H1 (cell line): Measurements from ENCODE around the gene ESRRB. TPM values are rescaled to one million over a fixed set of nuclear protein-coding genes. Genes with fewer than 3 reads are reported as not detected.

Experiments
- CTCF ChIA-PET: fragments of 300-600 bp; sonication (Branson Sonifier 250); formaldehyde crosslinking; loops from one replicate; lab custom pipeline; 2021; ENCODE audit not compliant: partially characterized antibody; lab: Charles Lee
- POLR2A ChIA-PET: fragments of 300-600 bp; sonication (Branson Sonifier 250); formaldehyde crosslinking; loops from one replicate; lab custom pipeline; 2021; ENCODE audit warnings: inconsistent platforms; ENCODE audit not compliant: partially characterized antibody; lab: Charles Lee
- DNase-seq, 2 experiments: peaks; one replicate each; pipeline versions ENCODE4 v3.0.0 to v3.0.0-alpha.2; 2010 to 2022; ENCODE audit warnings: low spot score in 2 of 2, low read depth in 1 of 2, mixed read lengths in 1 of 2
- FAIRE-seq: peaks from 2 replicates; lab custom pipeline; 2011; peaks lifted over from hg19 to GRCh38; lab: Jason Lieb, UNC
- H2AFZ ChIP-seq: 2 replicates; pipeline ENCODE4 v1.8.1; 2012; ENCODE audit warnings: low read length, inconsistent platforms
- H2AK5ac ChIP-seq: 2 replicates; pipeline ENCODE4 v1.6.1; 2013; ENCODE audit warnings: low read depth, low read length
- H2BK120ac ChIP-seq: replicated peaks from 2 replicates; pipeline ENCODE3; 2013; ENCODE audit warnings: low read depth, low read length, inconsistent platforms
- H2BK12ac ChIP-seq: 2 replicates; pipeline ENCODE4 v1.6.1; 2013; ENCODE audit warnings: low read depth, low read length
- H2BK15ac ChIP-seq: 2 replicates; pipeline ENCODE4 v1.6.1; 2013; ENCODE audit warnings: low read length
- H2BK20ac ChIP-seq: 2 replicates; pipeline ENCODE4 v1.6.1; 2013; ENCODE audit warnings: low read length
- H2BK5ac ChIP-seq: 2 replicates; pipeline ENCODE4 v1.6.1; 2013; ENCODE audit warnings: low read depth, low read length
- H3K14ac ChIP-seq: 2 replicates; pipeline ENCODE4 v1.6.1; 2013; ENCODE audit warnings: inconsistent platforms; ENCODE audit not compliant: insufficient read length
- H3K18ac ChIP-seq: 2 replicates; pipeline ENCODE4 v1.6.1; 2013; ENCODE audit warnings: low read length; ENCODE audit errors: extremely low read depth
- H3K23ac ChIP-seq: 2 replicates; pipeline ENCODE4 v1.6.1; 2013; ENCODE audit warnings: inconsistent platforms; ENCODE audit not compliant: insufficient read length
- H3K23me2 ChIP-seq: 2 replicates; pipeline ENCODE4 v1.6.1; 2013; ENCODE audit warnings: low read depth, low read length
- H3K27ac ChIP-seq: 2 replicates; pipeline ENCODE4 v1.6.1; 2011; ENCODE audit warnings: low read depth, low read length, inconsistent platforms
- H3K27me3 ChIP-seq, 4 experiments: replicated peaks in 1 of 4; 1 replicate in 1 of 4; 2 replicates in 3 of 4; pipeline versions ENCODE4 v1.6.1 to v1.8.1; 2011 to 2013; ENCODE audit warnings: low read length in 3 of 4, mild to moderate bottlenecking in 3 of 4, inconsistent platforms in 2 of 4, mixed read lengths in 2 of 4, moderate library complexity in 1 of 4; ENCODE audit not compliant: control insufficient read depth in 3 of 4, insufficient read depth in 3 of 4; ENCODE audit errors: extremely low read depth in 1 of 4
- H3K36me3 ChIP-seq, 4 experiments: 2 replicates each; pipeline versions ENCODE4 v1.6.1 to v1.8.1; 2011 to 2013; ENCODE audit warnings: mild to moderate bottlenecking in 4 of 4, low read length in 3 of 4, moderate library complexity in 2 of 4, control low read depth in 1 of 4, inconsistent platforms in 1 of 4; ENCODE audit not compliant: insufficient read depth in 4 of 4, control insufficient read depth in 2 of 4
- H3K4ac ChIP-seq: replicated peaks from 2 replicates; pipeline ENCODE3; 2013; ENCODE audit warnings: low read length, low read depth, mixed read lengths, inconsistent platforms; ENCODE audit not compliant: insufficient read length
- H3K4me1 ChIP-seq, 4 experiments: replicated peaks in 1 of 4; 1 replicate in 1 of 4; 2 replicates in 3 of 4; pipeline versions ENCODE4 v1.6.1 to v1.8.1; 2011 to 2013; ENCODE audit warnings: low read length in 3 of 4, inconsistent platforms in 2 of 4, mixed read lengths in 1 of 4; ENCODE audit not compliant: insufficient read depth in 4 of 4, control insufficient read depth in 3 of 4
- H3K4me2 ChIP-seq, 2 experiments: 2 replicates each; pipeline versions ENCODE4 v1.6.1 to v1.8.1; 2011 to 2013; ENCODE audit warnings: low read depth in 2 of 2, low read length in 2 of 2, control low read depth in 1 of 2, inconsistent platforms in 1 of 2, mild to moderate bottlenecking in 1 of 2; ENCODE audit not compliant: insufficient read depth in 1 of 2
- H3K4me3 ChIP-seq, 4 experiments: fragments of 200-600, 300-600 bp in 1 of 4; sonication (generic), shearing (Covaris generic), sonication (Bioruptor Twin) in 1 of 4; 2 replicates each; pipeline versions ENCODE4 v1.5.1 to v1.8.1; 2011 to 2016; ENCODE audit warnings: low read length in 4 of 4, low read depth in 3 of 4, control low read depth in 2 of 4, inconsistent platforms in 2 of 4, mild to moderate bottlenecking in 2 of 4, mixed read lengths in 1 of 4, moderate library complexity in 1 of 4; ENCODE audit not compliant: insufficient read depth in 2 of 4; ENCODE audit errors: extremely low read depth in 1 of 4
- H3K56ac ChIP-seq: replicated peaks from 2 replicates; pipeline ENCODE3; 2013; ENCODE audit warnings: low read depth, mild to moderate bottlenecking, mixed read lengths, low read length, inconsistent platforms; ENCODE audit not compliant: insufficient read length
- H3K79me1 ChIP-seq: 2 replicates; pipeline ENCODE4 v1.6.1; 2013; ENCODE audit warnings: low read depth, low read length, control low read depth
- H3K79me2 ChIP-seq, 2 experiments: 2 replicates each; pipeline versions ENCODE4 v1.6.1 to v1.8.1; 2012 to 2013; ENCODE audit warnings: low read length in 2 of 2, mild to moderate bottlenecking in 2 of 2, inconsistent platforms in 1 of 2; ENCODE audit not compliant: insufficient read depth in 2 of 2, control insufficient read depth in 1 of 2
- H3K9ac ChIP-seq, 4 experiments: replicated peaks in 1 of 4; 1 replicate in 1 of 4; 2 replicates in 3 of 4; pipeline versions ENCODE4 v1.6.1 to v1.8.1; 2011 to 2013; ENCODE audit warnings: low read depth in 3 of 4, low read length in 3 of 4, control low read depth in 2 of 4, mild to moderate bottlenecking in 2 of 4, moderate library complexity in 2 of 4, inconsistent platforms in 1 of 4; ENCODE audit errors: extremely low read depth in 1 of 4
- H3K9me3 ChIP-seq, 2 experiments: 2 replicates each; pipeline versions ENCODE4 v1.6.1 to v1.8.1; 2012 to 2013; ENCODE audit warnings: mild to moderate bottlenecking in 2 of 2, moderate library complexity in 2 of 2, control low read depth in 1 of 2, inconsistent platforms in 1 of 2, low read depth in 1 of 2, low read length in 1 of 2, mixed read lengths in 1 of 2; ENCODE audit not compliant: insufficient read depth in 2 of 2
- H4K20me1 ChIP-seq, 2 experiments: replicated peaks in 1 of 2; 2 replicates each; pipeline versions ENCODE3 to v1.8.1; 2011 to 2013; ENCODE audit warnings: inconsistent platforms in 2 of 2, low read length in 2 of 2, mild to moderate bottlenecking in 1 of 2; ENCODE audit not compliant: insufficient read depth in 2 of 2, control insufficient read depth in 1 of 2
- H4K5ac ChIP-seq: 2 replicates; pipeline ENCODE4 v1.6.1; 2013; ENCODE audit warnings: low read length, low read depth, mixed read lengths, inconsistent platforms; ENCODE audit not compliant: insufficient read length
- H4K8ac ChIP-seq: 2 replicates; pipeline ENCODE4 v1.8.0; 2013; ENCODE audit warnings: mild to moderate bottlenecking, moderate library complexity, low read length, inconsistent platforms; ENCODE audit not compliant: insufficient read depth; ENCODE audit errors: extremely low read depth
- H4K91ac ChIP-seq: replicated peaks from 2 replicates; pipeline ENCODE3; 2013; ENCODE audit warnings: low read length, mixed read lengths, inconsistent platforms; ENCODE audit not compliant: insufficient read length
- BACH1 ChIP-seq: IDR thresholded peaks from 2 replicates; pipeline ENCODE4 v1.6.1; 2012; ENCODE audit warnings: low read length, improper control_type of control experiment
- BRCA1 ChIP-seq: IDR thresholded peaks from 2 replicates; pipeline ENCODE4 v1.6.1; 2012; ENCODE audit warnings: low read depth, low read length, improper control_type of control experiment
- CHD1 ChIP-seq: IDR thresholded peaks from 2 replicates; pipeline ENCODE4 v1.6.1; 2012; ENCODE audit warnings: low read depth, low read length, improper control_type of control experiment
- CTCF ChIP-seq, 3 experiments: IDR thresholded peaks; 1 replicate in 2 of 3; 2 replicates in 1 of 3; pipeline versions ENCODE4 v1.5.1 to v1.6.1; 2011; ENCODE audit warnings: low read length in 3 of 3, mild to moderate bottlenecking in 3 of 3, inconsistent platforms in 2 of 3, low read depth in 1 of 3, moderate library complexity in 1 of 3; ENCODE audit not compliant: insufficient read depth in 1 of 3; ENCODE audit errors: control extremely low read depth in 1 of 3
- GTF2F1 ChIP-seq: IDR thresholded peaks from 2 replicates; pipeline ENCODE4 v1.6.1; 2012; ENCODE audit warnings: low read depth, low read length, improper control_type of control experiment, borderline replicate concordance
- NRF1 ChIP-seq: IDR thresholded peaks from 2 replicates; pipeline ENCODE4 v1.6.1; 2011; ENCODE audit warnings: mild to moderate bottlenecking, low read depth, low read length, improper control_type of control experiment
- RFX5 ChIP-seq: IDR thresholded peaks from 2 replicates; pipeline ENCODE4 v1.6.1; 2011; ENCODE audit warnings: low read depth, low read length, improper control_type of control experiment, borderline replicate concordance
- SIRT6 ChIP-seq: IDR thresholded peaks from one replicate; pipeline ENCODE4 v1.7.1; 2012; ENCODE audit warnings: low read length, inconsistent platforms
- TAF1 ChIP-seq: IDR thresholded peaks from 2 replicates; pipeline ENCODE4 v1.6.1; 2011; ENCODE audit warnings: mild to moderate bottlenecking, low read depth, low read length
- TCF12 ChIP-seq: IDR thresholded peaks from 2 replicates; pipeline ENCODE4 v1.6.1; 2011; ENCODE audit warnings: low read depth, mild to moderate bottlenecking, low read length
- WGBS, 2 experiments: shearing (Covaris generic) in 1 of 2; methylation state at CpG; one replicate each; pipeline versions ENCODE4 v1.1.6 to v1.1.7; 2013 to 2015; ENCODE audit warnings: low lambda C conversion rate in 2 of 2, mixed read lengths in 2 of 2, inconsistent platforms in 1 of 2, low coverage in 1 of 2, missing lambda C conversion rate in 1 of 2; ENCODE audit not compliant: insufficient replicate concordance in 2 of 2, insufficient coverage in 1 of 2, insufficient read length in 1 of 2; ENCODE audit errors: extremely low coverage in 1 of 2, missing lambda C conversion rate in 1 of 2; 5-methylcytosine and 5-hydroxymethylcytosine counted together
- polyA plus RNA-seq, 7 experiments: library from polyadenylated mRNA; depleted of rRNA in 3 of 7; stranded (reverse) in 5 of 7; unstranded in 2 of 7; fragments of >200 nt in 5 of 7; fragments of 200-250 nt in 2 of 7; gene quantifications; 1 replicate in 5 of 7; 2 replicates in 1 of 7; 4 replicates in 1 of 7; pipeline versions ENCODE4 v1.2.1 to v1.2.3, GENCODE V29; 2011 to 2013; ENCODE audit warnings: missing spikeins in 2 of 7, mixed read lengths in 2 of 7
- total RNA-seq: library from RNA; stranded (reverse); fragmentation: NEBNext Ultra II Directional; extraction: Animal tissue kit (Norgen Biotek cat#: 25700); gene quantifications from 2 replicates; pipeline ENCODE4 v1.2.1, GENCODE V29; 2021
- TF ChIP-seq, protein P1 (sequence below): IDR thresholded peaks from 2 replicates; pipeline ENCODE4 v1.6.1; 2012; ENCODE audit warnings: low read length, inconsistent platforms

Gene ESRRB
- total and polyA plus RNA-seq, 2 of the 8 experiments (the other 6 are each of a cell fraction or from before 2014, with no cell fraction given): 0.29 to 0.45 TPM

- H2BK15ac ChIP-seq: no peak overlapping the region
- CTCF ChIA-PET: interaction anchor here (0.6 to 1.5 kb wide), 8 partner anchors 10 to 135 kb away, joined by 3 to 5 read pairs (median 3); no protein-coding TSS in a partner anchor
- H3K4me2 ChIP-seq: no peak overlapping the region
- H3K4ac ChIP-seq: no peak overlapping the region
- POLR2A ChIA-PET: no interaction called here
- no peak overlapping the region for H3K23ac ChIP-seq
- 87% methylated on average over 8 of the region's 8 CpGs; no CpG with 5 or more reads in 1 of the 2 experiments for WGBS, 2 experiments
- H3K9ac ChIP-seq: no peak overlapping the region
- H4K5ac ChIP-seq: no peak overlapping the region
- no peak for DNase-seq
- H2BK120ac ChIP-seq: no peak overlapping the region
- H2BK20ac ChIP-seq: no peak overlapping the region
- H3K14ac ChIP-seq: no peak overlapping the region
- H3K4me1 ChIP-seq: peaks cover 0 to 7% (median 2%) of the 10 kb centered on the region in 4 experiments; a peak in 3 of 7 replicates
- H3K56ac ChIP-seq: no peak overlapping the region
- H2BK12ac ChIP-seq: no peak overlapping the region
- H3K9me3 ChIP-seq: no peaks in the 10 kb centered on the region
- H4K91ac ChIP-seq: no peak overlapping the region
- no peak overlapping the region for H3K18ac ChIP-seq
- H3K23me2 ChIP-seq: no peaks in the 10 kb centered on the region
- H3K4me3 ChIP-seq: no peak overlapping the region
- no peak for FAIRE-seq
- H2BK5ac ChIP-seq: no peak overlapping the region
- no peaks in the 10 kb centered on the region for H3K27me3 ChIP-seq
- H3K79me2 ChIP-seq: no peaks in the 10 kb centered on the region
- H4K20me1 ChIP-seq: no peaks in the 10 kb centered on the region
- H2AK5ac ChIP-seq: no peak overlapping the region
- H3K79me1 ChIP-seq: no peaks in the 10 kb centered on the region
- no peak overlapping the region for H2AFZ ChIP-seq
- no peak overlapping the region for H3K27ac ChIP-seq
- no peaks in the 10 kb centered on the region for H3K36me3 ChIP-seq
- H4K8ac ChIP-seq: no peak overlapping the region
- TF ChIP-seq TAF1 (no peak), GTF2F1 (no peak), CHD1 (no peak), BACH1 (no peak), NRF1 (no peak), TCF12 (no peak), RFX5 (no peak), SIRT6 (no peak), BRCA1 (no peak), CTCF (IDR thresholded peaks at IDR 0.05; ENCODE audit: control extremely low read depth in 1 of 3, insufficient read depth in 1 of 3, low read depth in 1 of 3, low read length in 3 of 3) (no peak)
- TF ChIP-seq, protein P1, sequence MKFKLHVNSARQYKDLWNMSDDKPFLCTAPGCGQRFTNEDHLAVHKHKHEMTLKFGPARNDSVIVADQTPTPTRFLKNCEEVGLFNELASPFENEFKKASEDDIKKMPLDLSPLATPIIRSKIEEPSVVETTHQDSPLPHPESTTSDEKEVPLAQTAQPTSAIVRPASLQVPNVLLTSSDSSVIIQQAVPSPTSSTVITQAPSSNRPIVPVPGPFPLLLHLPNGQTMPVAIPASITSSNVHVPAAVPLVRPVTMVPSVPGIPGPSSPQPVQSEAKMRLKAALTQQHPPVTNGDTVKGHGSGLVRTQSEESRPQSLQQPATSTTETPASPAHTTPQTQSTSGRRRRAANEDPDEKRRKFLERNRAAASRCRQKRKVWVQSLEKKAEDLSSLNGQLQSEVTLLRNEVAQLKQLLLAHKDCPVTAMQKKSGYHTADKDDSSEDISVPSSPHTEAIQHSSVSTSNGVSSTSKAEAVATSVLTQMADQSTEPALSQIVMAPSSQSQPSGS: no peak
Measured at GRCh38 chr14:76547831-76548230, 171.9 kb downstream of the ESRRB start.
